ENCODE data around the gene LASP1NB.

The LASP1NB gene

DNA sequence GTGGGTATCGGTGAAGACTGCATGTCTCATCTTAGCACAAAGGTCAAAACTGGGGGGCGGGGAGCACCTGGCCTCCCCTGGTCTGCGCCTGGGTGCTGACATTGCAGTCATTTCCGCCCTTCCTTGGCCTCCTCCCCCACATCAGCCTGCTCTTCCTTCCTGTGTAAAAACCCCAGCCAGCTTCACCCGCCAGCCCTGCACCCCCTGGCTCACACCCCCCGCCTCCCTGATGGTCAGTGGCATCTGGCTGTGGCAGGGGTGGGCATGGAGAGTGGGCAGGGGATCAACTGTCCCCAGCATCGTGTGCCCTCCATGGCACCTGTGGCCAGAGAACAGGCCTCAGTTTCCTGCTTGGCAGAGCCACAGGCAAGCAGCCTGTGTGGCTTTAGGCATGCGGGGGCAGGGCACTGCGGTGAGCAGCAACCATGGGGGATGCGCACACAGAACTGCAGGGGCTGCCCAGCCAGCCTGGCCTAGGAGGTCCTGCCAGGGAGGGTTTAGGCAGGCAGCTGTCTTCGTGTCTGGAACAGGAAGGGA, 26.5 kb upstream of the LASP1NB start:
- TF ChIP-seq EP300 (IDR thresholded peaks at IDR 0.05) (no peak), POLR2AphosphoS5 (IDR thresholded peaks at IDR 0.05) (no peak), POLR2A (IDR thresholded peaks at IDR 0.05; ENCODE audit: low read depth) (no peak)
- TF ChIP-seq, protein P1, sequence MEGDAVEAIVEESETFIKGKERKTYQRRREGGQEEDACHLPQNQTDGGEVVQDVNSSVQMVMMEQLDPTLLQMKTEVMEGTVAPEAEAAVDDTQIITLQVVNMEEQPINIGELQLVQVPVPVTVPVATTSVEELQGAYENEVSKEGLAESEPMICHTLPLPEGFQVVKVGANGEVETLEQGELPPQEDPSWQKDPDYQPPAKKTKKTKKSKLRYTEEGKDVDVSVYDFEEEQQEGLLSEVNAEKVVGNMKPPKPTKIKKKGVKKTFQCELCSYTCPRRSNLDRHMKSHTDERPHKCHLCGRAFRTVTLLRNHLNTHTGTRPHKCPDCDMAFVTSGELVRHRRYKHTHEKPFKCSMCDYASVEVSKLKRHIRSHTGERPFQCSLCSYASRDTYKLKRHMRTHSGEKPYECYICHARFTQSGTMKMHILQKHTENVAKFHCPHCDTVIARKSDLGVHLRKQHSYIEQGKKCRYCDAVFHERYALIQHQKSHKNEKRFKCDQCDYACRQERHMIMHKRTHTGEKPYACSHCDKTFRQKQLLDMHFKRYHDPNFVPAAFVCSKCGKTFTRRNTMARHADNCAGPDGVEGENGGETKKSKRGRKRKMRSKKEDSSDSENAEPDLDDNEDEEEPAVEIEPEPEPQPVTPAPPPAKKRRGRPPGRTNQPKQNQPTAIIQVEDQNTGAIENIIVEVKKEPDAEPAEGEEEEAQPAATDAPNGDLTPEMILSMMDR (IDR thresholded peaks at IDR 0.05): no peak
- DNase-seq (ENCODE audit: extremely low spot score): no peak
- intact Hi-C loops (cut with DNase I): no loop called here
- Histone ChIP-seq H3K9me3 (no peaks in the 10 kb centered on the region), H3K27me3 (no peaks in the 10 kb centered on the region), H3K27ac (replicated peaks in 1 of 4) (peak overlapping the region; percentile 67 to 77 (median 72)), H3K36me3 (peaks cover 21 to 67% (median 60%) of the 10 kb centered on the region in 4 donors), H3K4me3 (no peak overlapping the region), H3K4me1 (peaks cover 82 to 94% (median 88%) of the 10 kb centered on the region in 4 donors)
- 58% methylated on average over 7 of the region's 11 CpGs for WGBS

DNA sequence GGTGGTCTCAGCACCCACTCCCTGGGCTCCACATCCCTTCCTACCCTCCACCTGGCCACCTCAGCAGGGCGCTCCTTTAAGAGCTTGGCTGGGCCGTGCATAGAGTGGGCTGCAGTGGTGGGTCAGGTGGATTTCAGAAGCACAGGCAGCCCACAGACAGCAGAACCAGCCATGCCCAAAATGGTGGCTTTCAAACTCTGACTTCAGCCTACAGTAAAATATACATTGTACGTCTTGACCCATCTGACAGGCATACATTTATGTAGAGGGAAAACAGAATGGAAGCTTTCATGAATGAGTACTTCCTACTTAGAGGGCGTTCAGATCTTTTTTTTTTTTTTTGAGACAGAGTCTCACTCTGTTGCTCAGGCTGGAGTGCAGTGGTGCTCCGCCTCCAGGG, 26.0 kb upstream of the LASP1NB start:
- Histone ChIP-seq H3K4me1 (peaks cover 77 to 89% (median 83%) of the 10 kb centered on the region in 4 donors), H3K27me3 (no peaks in the 10 kb centered on the region), H3K4me3 (no peak overlapping the region), H3K36me3 (peaks cover 22 to 69% (median 60%) of the 10 kb centered on the region in 4 donors), H3K27ac (replicated peaks in 1 of 4) (peak overlapping the region; percentile 67 to 77 (median 72)), H3K9me3 (no peaks in the 10 kb centered on the region)
- no peak for TF ChIP-seq EP300 (IDR thresholded peaks at IDR 0.05)
- TF ChIP-seq, protein P1 (IDR thresholded peaks at IDR 0.05): no peak
- intact Hi-C loops (cut with DNase I): no loop called here
- WGBS: 66% methylated on average over 4 of the region's 5 CpGs
- DNase-seq (ENCODE audit: extremely low spot score): no peak

DNA sequence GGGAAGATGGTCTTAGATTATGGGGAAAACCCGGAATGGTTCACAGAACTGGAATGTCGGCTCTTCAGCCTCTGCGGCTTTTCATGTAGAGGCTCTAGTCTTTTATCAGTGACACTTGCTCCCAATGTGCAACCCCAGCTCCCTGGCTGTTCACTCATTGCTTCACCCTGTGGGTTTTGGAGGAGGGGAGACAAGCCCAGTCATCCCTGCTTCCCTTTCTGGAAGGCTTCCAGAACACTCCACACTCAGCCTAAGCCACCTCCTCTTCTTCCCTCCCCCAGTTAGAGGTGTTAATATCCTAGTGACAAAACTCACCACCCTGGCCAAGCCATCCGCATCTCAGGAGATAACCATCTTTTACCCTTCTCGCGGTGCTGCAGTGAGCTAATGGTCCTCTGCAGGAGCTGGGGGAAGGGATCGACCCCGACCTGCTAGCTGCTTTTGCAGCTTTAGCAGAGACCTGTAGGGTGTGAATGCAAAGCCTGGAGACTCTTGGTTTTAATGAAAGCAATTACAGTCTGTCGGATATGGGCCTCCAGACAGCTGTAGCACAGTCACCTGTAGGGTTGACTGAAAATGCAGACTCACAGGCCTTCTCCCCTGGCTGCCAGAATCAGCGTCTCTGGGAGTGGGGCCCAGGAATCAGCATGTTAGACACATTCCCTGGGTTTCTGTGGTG, 24.3 kb upstream of the LASP1NB start:
- intact Hi-C loops (cut with DNase I): no loop called here
- 22% methylated on average over 10 of the region's 10 CpGs for WGBS
- Histone ChIP-seq H3K9me3 (no peaks in the 10 kb centered on the region), H3K27me3 (no peaks in the 10 kb centered on the region), H3K27ac (replicated peaks in 1 of 4) (peak overlapping the region; percentile 39 to 62 (median 48)), H3K36me3 (peaks cover 22 to 64% (median 50%) of the 10 kb centered on the region in 4 donors), H3K4me1 (peaks cover 71 to 79% (median 76%) of the 10 kb centered on the region in 4 donors), H3K4me3 (no peak overlapping the region)
- TF ChIP-seq EP300 (IDR thresholded peaks at IDR 0.05): no peak
- TF ChIP-seq POLR2AphosphoS5 (IDR thresholded peaks at IDR 0.05): no peak
- TF ChIP-seq POLR2A (IDR thresholded peaks at IDR 0.05; ENCODE audit: low read depth): no peak
- TF ChIP-seq, protein P1 (IDR thresholded peaks at IDR 0.05): no peak
- DNase-seq (ENCODE audit: extremely low spot score): no peak

DNA sequence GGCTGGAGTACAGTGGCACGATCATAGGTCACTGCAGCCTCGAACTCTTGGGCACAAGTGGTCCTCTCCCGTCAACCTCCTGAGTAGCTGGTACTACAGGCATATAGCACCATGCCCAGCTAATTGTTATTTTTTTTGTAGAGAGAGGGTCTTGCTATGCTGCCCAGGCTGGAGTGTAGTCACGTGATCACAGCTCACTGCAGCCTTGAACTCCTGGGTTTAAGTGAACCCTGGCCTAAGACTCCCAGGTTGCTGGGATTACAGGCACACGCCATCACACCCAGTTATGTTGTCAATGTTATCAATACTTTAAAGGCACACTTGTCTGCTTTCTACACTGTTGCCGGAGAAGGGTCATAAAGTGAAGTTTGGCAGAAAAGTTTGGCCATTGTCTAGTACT, 22.0 kb upstream of the LASP1NB start:
- Histone ChIP-seq H3K36me3 (peaks cover 21 to 58% (median 39%) of the 10 kb centered on the region in 4 donors), H3K27ac (replicated peaks in 1 of 4) (peak overlapping the region in 1 of 4 donors; percentile 49)
- intact Hi-C loops (cut with DNase I): no loop called here

More for the DNA sequence above, 22.0 kb upstream of the LASP1NB start:
- no peak for DNase-seq (ENCODE audit: extremely low spot score)
- no peak overlapping the region for H3K4me3 ChIP-seq
- 94% methylated on average over 6 of the region's 6 CpGs for WGBS
- no peaks in the 10 kb centered on the region for H3K27me3 ChIP-seq
- no peaks in the 10 kb centered on the region for H3K9me3 ChIP-seq
- TF ChIP-seq POLR2A (IDR thresholded peaks at IDR 0.05; ENCODE audit: low read depth): no peak
- no peak for TF ChIP-seq POLR2AphosphoS5 (IDR thresholded peaks at IDR 0.05)
- TF ChIP-seq EP300 (IDR thresholded peaks at IDR 0.05): no peak
- TF ChIP-seq, protein P1 (IDR thresholded peaks at IDR 0.05): no peak
- H3K4me1 ChIP-seq: peaks cover 71 to 79% (median 76%) of the 10 kb centered on the region in 4 donors

Measured in esophagus muscularis mucosa (tissue), 4 donors.